ENCODE data around the gene ARHGAP27. TPM values are rescaled to one million over a fixed set of nuclear protein-coding genes. Genes with fewer than 3 reads are reported as not detected.
A peak's percentile ranks its signal among the peaks of the same experiment; 100 is the strongest.

Gene ARHGAP27
- polyA plus RNA-seq, 1 donor (not counting 4 experiments of a cell fraction or from before 2014, with no cell fraction given) = 14.4 TPM

- dilution Hi-C loops (cut with MboI; ENCODE audit: extremely low pct_ligation_motif_present, low sequenced_read_pairs) = no loop called here
- no peaks in the 10 kb centered on the region for H3K9me1 ChIP-seq (ENCODE audit: control insufficient read depth, extremely low read depth, insufficient read depth, low read length)
- H2AFZ ChIP-seq (ENCODE audit: control insufficient read depth, low read length) = no peak overlapping the region
- H3K4me1 ChIP-seq (ENCODE audit: control insufficient read depth, extremely low read depth, insufficient read depth, low read length) = peaks cover 39% of the 10 kb centered on the region
- TF ChIP-seq EZH2 (IDR thresholded peaks at IDR 0.05; ENCODE audit: low read length) (no peak), CTCF (optimal IDR thresholded peaks at IDR 0.05 in 1 of 3, IDR thresholded peaks at IDR 0.05 in 1 of 3, conservative IDR thresholded peaks at IDR 0.05 in 1 of 3; ENCODE audit: extremely low read depth in 1 of 3, insufficient read depth in 2 of 3, low read length in 3 of 3) (no peak)
- peaks cover 10% of the 10 kb centered on the region for H3K79me2 ChIP-seq (ENCODE audit: control insufficient read depth, insufficient read depth, low read length)
- FAIRE-seq = no peak
- H3K9ac ChIP-seq (ENCODE audit: control insufficient read depth, extremely low read depth, insufficient read depth, low read length) = no peak overlapping the region
- H3K4me3 ChIP-seq (ENCODE audit: control insufficient read depth in 2 of 3, extremely low read depth in 1 of 3, insufficient read depth in 2 of 3, low read depth in 1 of 3, low read length in 3 of 3) = no peak overlapping the region
- no peaks in the 10 kb centered on the region for H4K20me1 ChIP-seq (ENCODE audit: control insufficient read depth, extremely low read depth, insufficient read depth, low read length)
- H3K27me3 ChIP-seq (ENCODE audit: control insufficient read depth, extremely low read depth, insufficient read depth, low read length) = peaks cover 12% of the 10 kb centered on the region
- H3K4me2 ChIP-seq (ENCODE audit: control insufficient read depth, extremely low read depth, insufficient read depth, low read depth, low read length) = no peak overlapping the region
- H3K27ac ChIP-seq (ENCODE audit: control insufficient read depth, insufficient read depth, low read length) = no peak overlapping the region
- H3K36me3 ChIP-seq (ENCODE audit: control insufficient read depth in 2 of 2, extremely low read depth in 1 of 2, insufficient read depth in 2 of 2, low read length in 2 of 2) = peaks cover 0 to 3% of the 10 kb centered on the region in 2 experiments
- DNase-seq (ENCODE audit: low read depth, low spot score) = no peak
- H3K9me3 ChIP-seq (ENCODE audit: control insufficient read depth, low read depth, low read length) = no peaks in the 10 kb centered on the region
Measured at GRCh38 chr17:45426561-45426960, 6.1 kb downstream of the ARHGAP27 start.

- DNase-seq (ENCODE audit: low read depth, low spot score) (no peak), FAIRE-seq (no peak)
- Histone ChIP-seq H3K4me2 (ENCODE audit: control insufficient read depth, extremely low read depth, insufficient read depth, low read depth, low read length) (peak overlapping the region; percentile 82), H2AFZ (ENCODE audit: control insufficient read depth, low read length) (no peak overlapping the region), H3K27ac (ENCODE audit: control insufficient read depth, insufficient read depth, low read length) (no peak overlapping the region), H3K36me3 (ENCODE audit: control insufficient read depth in 2 of 2, extremely low read depth in 1 of 2, insufficient read depth in 2 of 2, low read length in 2 of 2) (peaks cover 0 to 3% of the 10 kb centered on the region in 2 experiments), H3K9me1 (ENCODE audit: control insufficient read depth, extremely low read depth, insufficient read depth, low read length) (no peaks in the 10 kb centered on the region), H3K79me2 (ENCODE audit: control insufficient read depth, insufficient read depth, low read length) (peaks cover 13% of the 10 kb centered on the region), H3K4me3 (ENCODE audit: control insufficient read depth in 2 of 3, extremely low read depth in 1 of 3, insufficient read depth in 2 of 3, low read depth in 1 of 3, low read length in 3 of 3) (peak overlapping the region in 1 of 3 experiments; percentile 37), H3K27me3 (ENCODE audit: control insufficient read depth, extremely low read depth, insufficient read depth, low read length) (peaks cover 12% of the 10 kb centered on the region), H4K20me1 (ENCODE audit: control insufficient read depth, extremely low read depth, insufficient read depth, low read length) (no peaks in the 10 kb centered on the region), H3K9ac (ENCODE audit: control insufficient read depth, extremely low read depth, insufficient read depth, low read length) (no peak overlapping the region), H3K9me3 (ENCODE audit: control insufficient read depth, low read depth, low read length) (no peaks in the 10 kb centered on the region), H3K4me1 (ENCODE audit: control insufficient read depth, extremely low read depth, insufficient read depth, low read length) (peaks cover 34% of the 10 kb centered on the region)
- TF ChIP-seq CTCF (optimal IDR thresholded peaks at IDR 0.05 in 1 of 3, IDR thresholded peaks at IDR 0.05 in 1 of 3, conservative IDR thresholded peaks at IDR 0.05 in 1 of 3; ENCODE audit: extremely low read depth in 1 of 3, insufficient read depth in 2 of 3, low read length in 3 of 3) = no peak
- no peak for TF ChIP-seq EZH2 (IDR thresholded peaks at IDR 0.05; ENCODE audit: low read length)
- dilution Hi-C loops (cut with MboI; ENCODE audit: extremely low pct_ligation_motif_present, low sequenced_read_pairs) = no loop called here
Measured at GRCh38 chr17:45425984-45426413, 6.7 kb downstream of the ARHGAP27 start.
